Fibroblast of pulmonary artery (primary cell): Measurements from ENCODE around the gene GTSE1.
A peak's percentile ranks its signal among the peaks of the same experiment; 100 is the strongest.

Source experiments
- DNase-seq: peaks from one replicate; pipeline ENCODE4 v3.0.0-alpha.2; 2010; ENCODE audit warnings: low read depth
- H3K4me3 ChIP-seq: replicated peaks from 2 replicates; pipeline ENCODE4 v1.5.1; 2011; ENCODE audit warnings: low read depth, mild to moderate bottlenecking, control low read depth, low read length, moderate library complexity
- CTCF ChIP-seq: IDR thresholded peaks from 2 replicates; pipeline ENCODE4 v1.5.1; 2011; ENCODE audit warnings: mild to moderate bottlenecking, control low read depth, low read length, inconsistent platforms; ENCODE audit errors: missing control alignments

The GTSE1 gene

GRCh38 chr22:46329616-46330015 is 32.9 kb downstream of the GTSE1 start:
- no peak for DNase-seq
- H3K4me3 ChIP-seq: no peak overlapping the region
- TF ChIP-seq CTCF: no peak

GRCh38 chr22:46330426-46330825 is 33.8 kb downstream of the GTSE1 start:
- no peak overlapping the region for H3K4me3 ChIP-seq
- TF ChIP-seq CTCF: no peak
- no peak for DNase-seq

GRCh38 chr22:46331496-46331895 is 34.8 kb downstream of the GTSE1 start:
- no peak overlapping the region for H3K4me3 ChIP-seq
- no peak for TF ChIP-seq CTCF
- DNase-seq: no peak

- peak; percentile 89 for DNase-seq
- H3K4me3 ChIP-seq: peak within 1 kb of the TSS; percentile 88
- no peak for TF ChIP-seq CTCF
These were observed 38.8 kb downstream of the GTSE1 start, which contains the start of gene TRMU for GRCh38 chr22:46335201-46336118. Gene TRMU (plus strand): TSS chr22:46335714. CDS start chr22:46335765, 51 bp downstream.

- peak overlapping the region; percentile 88 for H3K4me3 ChIP-seq
- DNase-seq: peak; percentile 15
- no peak for TF ChIP-seq CTCF
These were observed 39.7 kb downstream of the GTSE1 start for GRCh38 chr22:46336119-46337078.

- H3K4me3 ChIP-seq: no peak overlapping the region
- no peak for TF ChIP-seq CTCF
- no peak for DNase-seq
These were observed 41.2 kb downstream of the GTSE1 start for GRCh38 chr22:46337870-46338269.
